SU-DHL-6 (cell line): ENCODE results near the gene CFAP65.

Experiments used
- H2AFZ ChIP-seq: fragments of 200-600 bp; sonication (generic); 2 replicates; pipeline ENCODE4 v1.6.1; 2014; ENCODE audit warnings: low read depth, mild to moderate bottlenecking, moderate library complexity, mixed read lengths, antibody characterized with exemption, low read length; ENCODE audit not compliant: severe bottlenecking
- H3F3A ChIP-seq: fragments of 200-600 bp; shearing (Covaris generic); 2 replicates; pipeline ENCODE4 v1.6.0; 2016; ENCODE audit warnings: antibody characterized with exemption, mild to moderate bottlenecking; ENCODE audit not compliant: insufficient read depth
- H3K27ac ChIP-seq: fragments of 200-600 bp; sonication (generic); 2 replicates; pipeline ENCODE4 v1.5.1; 2016; ENCODE audit warnings: low read depth, mild to moderate bottlenecking, low read length, moderate library complexity, mixed read lengths
- H3K27me3 ChIP-seq: fragments of 200-600 bp; sonication (generic), shearing (Covaris generic); 2 replicates; pipeline ENCODE4 v1.6.0; 2014; ENCODE audit warnings: mild to moderate bottlenecking, low read length
- H3K36me3 ChIP-seq: fragments of 200-600 bp; sonication (generic); 2 replicates; pipeline ENCODE4 v1.6.1; 2014; ENCODE audit warnings: mild to moderate bottlenecking, low read length, mixed read lengths
- H3K4me2 ChIP-seq: fragments of 300-600, 200-600 bp; shearing (Covaris generic), sonication (generic); 2 replicates; pipeline ENCODE4 v1.6.0; 2014; ENCODE audit warnings: low read length, low read depth, mild to moderate bottlenecking; ENCODE audit not compliant: poor library complexity, severe bottlenecking
- H3K4me3 ChIP-seq: fragments of 200-600 bp; sonication (generic); 2 replicates; pipeline ENCODE4 v1.5.1; 2014; ENCODE audit warnings: antibody characterized with exemption, low read length, mild to moderate bottlenecking, mixed read lengths; ENCODE audit not compliant: insufficient read depth, poor library complexity, severe bottlenecking
- H3K79me2 ChIP-seq: fragments of 200-600 bp; sonication (generic); 2 replicates; pipeline ENCODE4 v1.6.1; 2014; ENCODE audit warnings: mild to moderate bottlenecking, low read length, moderate library complexity; ENCODE audit not compliant: insufficient read depth
- H3K9ac ChIP-seq: fragments of 200-600 bp; sonication (generic); 2 replicates; pipeline ENCODE4 v1.7.0; 2014; ENCODE audit warnings: mild to moderate bottlenecking, low read length
- H3K9me2 ChIP-seq: fragments of 200-600 bp; sonication (generic); replicated peaks from 2 replicates; pipeline ENCODE4 v1.6.1; 2014; ENCODE audit warnings: low read length; ENCODE audit not compliant: insufficient read depth
- H3K9me3 ChIP-seq: fragments of 200-600 bp; sonication (generic); 2 replicates; pipeline ENCODE4 v1.6.1; 2014; ENCODE audit warnings: low read length, mixed read lengths; ENCODE audit not compliant: insufficient read depth
- H4K20me1 ChIP-seq: fragments of 200-600 bp; sonication (generic); 2 replicates; pipeline ENCODE4 v1.6.1; 2014; ENCODE audit warnings: low read depth, mild to moderate bottlenecking, antibody characterized with exemption, low read length, moderate library complexity, mixed read lengths
- CTCF ChIP-seq: fragments of 200-600 bp; sonication (generic); IDR thresholded peaks from one replicate; pipeline ENCODE4 v1.5.1; 2017; ENCODE audit warnings: antibody characterized with exemption, mild to moderate bottlenecking, low read length, moderate library complexity; ENCODE audit not compliant: insufficient read depth, poor library complexity, severe bottlenecking
- EZH2phosphoT487 ChIP-seq: fragments of 200-600 bp; sonication (generic), shearing (Covaris generic); conservative IDR thresholded peaks from 2 replicates; pipeline ENCODE4 v1.6.1; 2018; ENCODE audit warnings: mild to moderate bottlenecking, antibody characterized with exemption, low read length, moderate library complexity, mixed read lengths

CFAP65 gene

GRCh38 chr2:218984239-218985020, 56.9 kb downstream of the CFAP65 start:
- Histone ChIP-seq H3K9me2 (no peaks in the 10 kb centered on the region), H4K20me1 (no peaks in the 10 kb centered on the region), H3K9me3 (no peaks in the 10 kb centered on the region), H3K4me2 (no peak overlapping the region), H3K9ac (no peak overlapping the region), H3K27ac (no peak overlapping the region), H3F3A (no peaks in the 10 kb centered on the region), H3K27me3 (no peaks in the 10 kb centered on the region), H3K36me3 (no peaks in the 10 kb centered on the region), H2AFZ (no peak overlapping the region), H3K4me3 (no peak overlapping the region), H3K79me2 (no peaks in the 10 kb centered on the region)
- TF ChIP-seq CTCF (no peak), EZH2phosphoT487 (no peak)

- H2AFZ ChIP-seq = no peak overlapping the region
- TF ChIP-seq EZH2phosphoT487 (no peak), CTCF (no peak)
- no peaks in the 10 kb centered on the region for H3K9me2 ChIP-seq
- no peaks in the 10 kb centered on the region for H3F3A ChIP-seq
- H3K27ac ChIP-seq = no peak overlapping the region
- H3K36me3 ChIP-seq = no peaks in the 10 kb centered on the region
- no peaks in the 10 kb centered on the region for H3K79me2 ChIP-seq
- no peak overlapping the region for H3K9ac ChIP-seq
- no peak overlapping the region for H3K4me3 ChIP-seq
- H3K9me3 ChIP-seq = no peaks in the 10 kb centered on the region
- no peak overlapping the region for H3K4me2 ChIP-seq
- no peaks in the 10 kb centered on the region for H3K27me3 ChIP-seq
- H4K20me1 ChIP-seq = no peaks in the 10 kb centered on the region
These were observed 57.4 kb downstream of the CFAP65 start for GRCh38 chr2:218983934-218984238.

- Histone ChIP-seq H4K20me1 (no peaks in the 10 kb centered on the region), H3K27ac (no peak overlapping the region), H3K9me3 (no peaks in the 10 kb centered on the region), H3K79me2 (no peaks in the 10 kb centered on the region), H3K36me3 (no peaks in the 10 kb centered on the region), H3K4me2 (no peak overlapping the region), H2AFZ (no peak overlapping the region), H3K9ac (no peak overlapping the region), H3F3A (no peaks in the 10 kb centered on the region), H3K27me3 (no peaks in the 10 kb centered on the region), H3K4me3 (no peak overlapping the region), H3K9me2 (no peaks in the 10 kb centered on the region)
- TF ChIP-seq CTCF (no peak), EZH2phosphoT487 (no peak)
These were observed 57.9 kb downstream of the CFAP65 start for GRCh38 chr2:218983263-218983933.
